Cardiac fibroblast (primary cell): ENCODE measurements around the gene NAXD.

Source experiments
- DNase-seq, 2 donors: peaks; one replicate each; pipeline versions ENCODE4 v3.0.0 to v3.0.0-alpha.2; 2010; ENCODE audit warnings: low read depth in 2 of 2
- H3K4me3 ChIP-seq, 2 donors: replicated peaks in 1 of 2; 1 replicate in 1 of 2; 2 replicates in 1 of 2; pipeline ENCODE4 v1.5.1; 2011; ENCODE audit warnings: low read depth in 2 of 2, low read length in 2 of 2, mild to moderate bottlenecking in 2 of 2, moderate library complexity in 1 of 2
- CTCF ChIP-seq: IDR thresholded peaks from one replicate; pipeline ENCODE4 v1.5.1; 2011; ENCODE audit warnings: low read depth, mild to moderate bottlenecking, low read length, inconsistent platforms

Gene NAXD

GRCh38 chr13:110676595-110677587 lies 61.5 kb downstream of the NAXD start:
- H3K4me3 ChIP-seq, result no peak overlapping the region
- DNase-seq, result no peak
- TF ChIP-seq CTCF, result no peak

- TF ChIP-seq CTCF, result no peak
- peak in 1 of 2 donors; percentile 6 for DNase-seq
- no peak overlapping the region for H3K4me3 ChIP-seq
Observed at GRCh38 chr13:110677731-110678545, 62.6 kb downstream of the NAXD start.

- peak; percentile 67 for TF ChIP-seq CTCF
- DNase-seq, result peak; percentile 21 to 26
- no peak overlapping the region for H3K4me3 ChIP-seq
Observed at GRCh38 chr13:110680852-110681251, 65.5 kb downstream of the NAXD start.

- TF ChIP-seq CTCF, result no peak
- no peak overlapping the region for H3K4me3 ChIP-seq
- DNase-seq, result no peak
Observed at GRCh38 chr13:110681868-110682550, 66.7 kb downstream of the NAXD start.

- no peak overlapping the region for H3K4me3 ChIP-seq
- TF ChIP-seq CTCF, result no peak
- DNase-seq, result no peak
Observed at GRCh38 chr13:110682746-110683145, 67.4 kb downstream of the NAXD start.

GRCh38 chr13:110683203-110683883 lies 68.0 kb downstream of the NAXD start:
- no peak overlapping the region for H3K4me3 ChIP-seq
- TF ChIP-seq CTCF, result peak; percentile 56
- peak; percentile 25 to 55 for DNase-seq
